RPMI8226 (cell line): Measurements from ENCODE around the gene MEOX1.

Experiments used
- DNase-seq: peaks from one replicate; pipeline ENCODE4 v3.0.0-alpha.2; 2015

MEOX1 gene

DNA sequence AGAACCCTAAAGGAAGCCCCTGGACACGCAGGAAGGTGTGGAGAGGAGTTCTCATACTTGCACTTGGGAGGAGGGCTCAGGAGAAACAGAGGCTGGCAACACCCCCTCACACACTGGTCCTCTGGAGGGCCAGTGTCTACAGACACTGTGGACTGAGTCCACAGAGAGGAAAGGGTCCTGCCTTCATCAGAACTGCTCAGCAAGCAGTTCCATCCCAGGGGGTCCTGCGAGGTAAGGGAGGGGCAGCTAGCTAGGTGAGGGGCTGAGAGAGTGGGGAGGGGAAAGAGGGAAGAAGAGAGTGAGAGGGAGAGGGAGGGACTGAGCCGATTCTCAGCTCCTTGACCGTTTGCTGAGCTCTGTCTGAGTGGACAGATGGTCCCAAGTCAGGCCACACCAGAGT, 17.7 kb upstream of the MEOX1 start:
- DNase-seq = no peak

DNA sequence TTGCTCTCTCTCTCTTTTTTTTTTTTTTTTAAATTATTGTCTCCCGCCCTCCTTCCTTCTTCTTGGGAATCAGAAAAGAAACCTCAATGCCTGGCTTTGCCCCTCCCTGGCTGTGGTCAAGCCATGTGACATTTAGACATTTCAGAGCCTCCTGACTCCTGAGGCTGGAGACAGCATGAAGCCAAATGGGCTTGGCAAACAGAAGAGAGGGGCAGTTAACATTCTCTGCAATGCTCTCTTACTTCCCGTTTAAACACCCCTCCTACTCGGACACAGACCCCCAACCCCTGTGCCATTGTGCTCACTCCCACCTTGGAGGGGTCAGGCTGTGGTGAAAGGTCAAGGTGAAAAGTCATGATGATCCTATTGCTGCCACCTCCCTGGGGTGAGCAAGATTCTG, 14.7 kb upstream of the MEOX1 start:
- DNase-seq = peak; percentile 23

DNA sequence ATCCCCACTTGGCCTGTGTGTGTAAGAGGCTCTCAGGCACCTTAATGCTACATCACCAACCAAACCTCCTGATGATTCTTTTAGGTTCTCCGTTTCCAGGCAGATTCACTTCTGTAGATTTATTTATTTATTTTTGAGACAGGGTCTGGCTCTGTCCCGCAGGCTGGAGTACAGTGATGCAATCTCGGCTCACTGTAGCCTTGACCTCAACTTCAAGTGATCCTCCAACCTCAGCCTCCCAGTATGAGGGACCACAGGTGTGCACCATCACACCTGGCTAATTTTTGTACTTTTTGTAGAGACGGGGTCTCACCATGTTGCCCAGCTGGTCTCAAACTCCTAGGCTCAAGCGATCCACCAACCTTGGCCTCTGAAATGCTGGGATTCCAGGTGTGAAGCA, 12.7 kb upstream of the MEOX1 start:
- DNase-seq = no peak

DNA sequence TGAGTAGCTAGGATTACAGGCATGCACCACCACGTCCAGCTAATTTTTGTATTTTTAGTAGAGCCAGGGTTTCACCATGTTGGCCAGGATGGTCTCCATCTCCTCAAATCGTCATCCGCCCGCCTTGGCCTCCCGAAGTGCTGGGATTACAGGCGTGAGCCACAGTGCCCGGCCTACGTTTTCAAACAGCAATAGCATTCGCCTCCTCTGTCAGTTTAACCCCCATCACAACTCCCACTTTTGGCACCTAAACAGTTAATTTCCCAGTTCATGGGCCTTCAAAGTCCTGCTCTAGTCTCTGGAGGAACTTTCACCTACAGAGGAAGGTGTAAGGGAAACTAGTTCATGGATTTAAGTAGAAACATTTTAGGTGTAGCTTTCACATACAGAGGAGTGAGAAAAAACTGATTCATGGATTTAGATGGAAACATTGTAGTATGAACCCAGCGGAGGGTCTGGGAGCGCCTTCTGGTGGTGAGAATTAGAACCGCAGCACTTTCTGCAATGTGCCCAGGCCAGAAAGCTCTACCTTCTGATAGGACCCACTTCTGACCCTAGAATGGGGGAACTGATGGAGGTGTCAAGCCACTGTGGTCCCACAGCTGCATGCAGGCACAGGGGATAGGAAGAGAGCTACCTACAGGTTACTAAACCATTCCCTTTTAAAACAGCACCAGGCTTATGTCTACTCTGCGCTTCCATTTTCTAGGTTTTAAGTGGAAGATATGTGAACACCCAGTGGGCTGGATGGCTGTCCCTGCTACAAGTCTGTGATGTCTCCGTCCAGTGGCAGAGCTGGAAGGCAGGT, 12.0 kb upstream of the MEOX1 start:
- DNase-seq = peak; percentile 75

- no peak for DNase-seq
Observed at GRCh38 chr17:43671755-43672519, 10.2 kb upstream of the MEOX1 start.

DNA sequence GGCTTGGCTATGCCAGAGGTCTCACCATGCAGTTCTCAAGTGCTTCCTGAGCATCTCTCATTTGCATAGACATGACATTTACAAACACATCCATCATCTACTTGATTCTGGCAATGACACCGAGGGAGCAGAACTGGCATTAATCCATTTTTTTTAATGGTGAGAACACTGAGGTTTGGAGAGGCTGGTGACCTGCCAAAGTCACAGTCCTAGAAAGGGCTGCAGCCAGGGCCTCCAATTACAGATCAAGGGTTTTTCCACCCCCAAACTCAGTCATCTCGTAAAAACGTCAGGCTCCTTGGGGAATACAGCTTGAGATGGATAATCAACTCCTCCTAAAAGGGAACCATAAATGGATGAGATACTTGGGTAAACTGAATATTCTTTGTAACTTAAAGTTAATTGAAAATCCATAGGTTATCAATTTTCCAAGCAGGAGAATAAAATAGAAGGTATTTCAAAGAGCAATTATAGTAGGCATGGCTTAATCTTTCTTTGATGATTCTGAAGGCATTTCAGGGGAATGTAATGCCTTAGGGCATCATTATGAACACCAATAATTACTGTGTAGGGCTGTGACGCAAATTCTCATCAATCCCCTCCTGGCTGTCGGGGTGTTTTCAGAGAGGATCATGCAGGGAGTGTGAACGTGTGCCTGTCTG, 9.4 kb upstream of the MEOX1 start:
- DNase-seq = peak; percentile 28

- DNase-seq = no peak
Observed at GRCh38 chr17:43670645-43671030, 8.9 kb upstream of the MEOX1 start.

- DNase-seq = peak; percentile 22
Observed at GRCh38 chr17:43669971-43670644, 8.4 kb upstream of the MEOX1 start.

- no peak for DNase-seq
Observed at GRCh38 chr17:43667947-43668348, 6.2 kb upstream of the MEOX1 start.

- no peak for DNase-seq
Observed at GRCh38 chr17:43667506-43667905, 5.8 kb upstream of the MEOX1 start.

DNA sequence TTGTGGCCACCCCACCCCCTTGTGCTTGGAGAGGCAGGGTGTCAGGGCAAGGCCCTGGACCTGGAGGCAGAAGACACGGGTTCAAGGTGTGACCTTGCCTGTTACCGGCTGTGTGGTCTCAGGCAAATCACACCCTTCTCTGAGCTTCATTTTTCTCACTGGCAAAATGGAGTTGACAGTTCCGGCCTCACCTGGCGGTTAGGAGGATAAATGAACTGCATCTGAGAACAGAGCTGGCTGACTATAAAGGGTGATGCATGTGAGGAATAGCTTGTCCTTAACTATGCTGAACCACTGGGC, 4.2 kb upstream of the MEOX1 start:
- no peak for DNase-seq

GRCh38 chr17:43665084-43665936, 3.6 kb upstream of the MEOX1 start:
- no peak for DNase-seq

DNA sequence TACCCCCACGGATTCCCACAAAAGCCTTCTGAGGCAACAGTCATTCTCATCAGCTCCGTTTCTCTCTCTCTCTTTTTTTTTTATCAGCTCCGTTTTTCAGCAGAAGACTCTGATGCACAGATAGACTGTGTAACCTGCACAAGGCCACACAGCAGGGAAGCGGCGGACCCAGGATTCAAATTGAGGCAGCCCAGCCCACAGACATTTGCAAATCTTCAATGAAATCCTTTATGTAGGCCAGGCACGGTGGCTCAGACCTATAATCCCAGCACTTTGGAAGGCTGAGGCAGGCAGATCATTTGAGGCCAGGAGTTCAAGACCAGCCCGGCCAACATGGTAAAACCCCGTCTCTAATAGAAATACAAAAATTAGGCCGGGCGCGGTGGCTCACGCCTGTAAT, 2.4 kb upstream of the MEOX1 start:
- no peak for DNase-seq

DNA sequence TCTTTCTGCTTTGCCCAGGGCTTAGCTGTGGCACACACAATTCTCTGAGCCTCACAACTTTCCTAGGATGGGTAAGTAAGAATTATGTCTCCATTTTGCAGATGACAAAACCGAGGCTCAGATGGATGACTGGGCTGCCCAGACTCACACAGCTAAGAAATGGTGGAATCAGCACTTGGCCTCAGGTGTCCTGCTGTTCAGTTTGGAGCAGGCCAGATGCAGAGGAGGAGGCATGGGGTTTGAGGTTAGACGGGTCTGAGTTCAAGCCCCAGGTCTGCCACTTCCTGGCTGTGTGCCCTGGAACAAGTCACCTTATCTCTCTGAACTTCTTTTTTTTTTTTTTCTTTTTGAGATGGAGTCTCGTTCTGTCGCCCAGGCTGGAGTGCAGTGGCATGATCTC, 1.7 kb upstream of the MEOX1 start:
- DNase-seq = no peak

- DNase-seq = no peak
Observed at GRCh38 chr17:43662413-43663141, 855 bp upstream of the MEOX1 start.

DNA sequence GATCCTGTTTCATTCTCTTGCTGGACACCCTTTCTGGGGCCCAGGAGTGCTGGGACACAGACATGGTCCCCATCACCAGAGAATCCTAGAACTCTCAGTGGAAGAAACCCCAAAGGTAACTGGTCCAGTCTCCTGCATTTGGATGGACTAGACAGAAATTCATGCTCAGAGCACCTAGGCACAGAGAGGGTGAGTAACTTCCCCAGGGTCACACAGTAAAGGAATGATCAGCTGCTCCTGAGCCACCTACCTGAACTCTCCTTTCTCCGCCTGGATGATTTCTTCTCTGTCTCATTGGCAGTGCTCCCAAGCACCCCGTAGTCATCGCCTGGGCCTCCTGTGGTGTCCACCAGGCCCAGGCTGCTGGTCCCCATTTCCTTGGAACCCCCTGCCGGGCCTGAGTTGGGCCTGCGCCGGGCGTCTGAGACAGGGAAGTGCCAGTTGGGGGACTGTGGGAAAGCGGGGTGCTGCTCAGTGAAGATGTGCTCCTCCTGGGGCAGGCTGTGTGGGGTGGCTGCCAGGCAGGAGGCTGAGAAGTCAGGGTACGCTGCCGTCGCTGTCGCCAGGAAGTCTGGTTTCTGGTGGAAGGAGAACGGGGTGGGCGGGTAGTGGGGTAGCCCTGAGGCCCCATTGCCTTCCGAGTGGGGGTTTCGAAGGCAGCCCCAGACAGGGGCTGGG, 767 bp downstream of the MEOX1 start:
- no peak for DNase-seq

GRCh38 chr17:43659823-43660617, 1.7 kb downstream of the MEOX1 start:
- DNase-seq = no peak

GRCh38 chr17:43658900-43659299, 2.8 kb downstream of the MEOX1 start:
- DNase-seq = no peak

DNA sequence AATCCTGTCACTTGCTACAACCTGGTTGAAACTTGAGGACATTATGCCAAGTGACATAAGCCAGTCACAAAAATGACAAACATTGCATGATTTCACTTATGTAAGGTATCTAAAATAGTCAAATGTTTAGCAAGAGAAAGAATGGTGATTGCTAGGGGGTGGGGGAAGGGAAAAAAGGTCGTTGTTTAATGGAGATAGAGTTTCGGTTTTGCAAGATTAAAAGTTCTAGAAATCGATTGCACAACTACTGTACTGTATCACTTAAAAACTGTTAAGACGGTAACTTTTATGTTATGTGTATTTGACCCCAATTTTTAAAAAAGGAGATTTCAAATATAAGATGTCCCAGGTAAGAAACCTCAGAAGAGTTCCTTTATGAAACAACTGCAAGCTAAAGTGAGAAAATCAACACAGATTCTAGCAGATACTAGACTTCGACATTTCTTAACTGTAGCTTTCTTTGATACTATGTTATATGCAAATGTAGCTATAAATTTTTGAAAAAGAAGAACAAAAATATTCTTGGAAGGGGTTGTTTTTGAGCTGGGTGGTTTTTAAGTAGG, 5.9 kb downstream of the MEOX1 start:
- no peak for DNase-seq

- DNase-seq = no peak
Observed at GRCh38 chr17:43652124-43652480, 9.6 kb downstream of the MEOX1 start.
